ENCODE data around the gene DLL4. TPM values are rescaled to one million over a fixed set of nuclear protein-coding genes. Genes with fewer than 3 reads are reported as not detected.

The DLL4 gene
- total and polyA plus RNA-seq, 10 of the 15 experiments (the other 5 are each of a cell fraction or from before 2014, with no cell fraction given) = 0.04 to 0.16 (median 0.09) TPM; not detected in 6

DNA sequence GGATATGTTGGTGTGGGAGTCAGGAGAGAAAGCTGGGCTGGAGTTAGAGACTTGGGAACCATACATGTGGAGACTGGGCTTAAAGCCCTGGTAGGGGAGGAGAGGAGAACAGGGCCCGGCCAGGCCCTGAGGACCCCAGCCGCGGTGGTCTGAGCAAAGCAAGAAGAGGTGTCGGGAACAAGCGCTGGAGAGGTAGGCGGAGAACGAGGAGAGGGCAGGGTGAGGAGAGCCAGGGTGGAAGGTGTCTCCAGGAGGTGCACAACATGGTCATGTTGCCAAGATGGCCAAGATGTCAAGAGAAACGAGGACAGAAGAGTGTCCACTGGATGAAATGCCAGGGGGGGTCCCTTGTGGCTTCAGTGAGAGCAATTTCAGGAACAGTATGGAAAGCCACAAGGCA is 29.6 kb downstream of the DLL4 start:
- no peaks in the 10 kb centered on the region for H4K20me1 ChIP-seq (ENCODE audit: control insufficient read depth, insufficient read depth)
- no peak overlapping the region for H3K4me3 ChIP-seq
- H3K4me1 ChIP-seq (ENCODE audit: control insufficient read depth, insufficient read depth, low read length) = no peaks in the 10 kb centered on the region
- DNase-seq (ENCODE audit: low read depth, low spot score) = no peak
- no peak overlapping the region for H3K4me2 ChIP-seq (ENCODE audit: control insufficient read depth, insufficient read depth)
- no peaks in the 10 kb centered on the region for H3K9me3 ChIP-seq (replicated peaks; ENCODE audit: control insufficient read depth, insufficient read depth, low read length)
- in situ Hi-C loops (cut with MboI) (no loop called here), intact Hi-C loops (cut with micrococcal nuclease; ENCODE audit: unreplicated experiment) (no loop called here)
- no peaks in the 10 kb centered on the region for H3K27me3 ChIP-seq (replicated peaks in 1 of 2; ENCODE audit: control insufficient read depth in 2 of 2, insufficient read depth in 2 of 2, low read length in 1 of 2)
- ChIA-PET RAD21 (ENCODE audit: unreplicated experiment) (no interaction called here), SMC1A (ENCODE audit: uncharacterized antibody, unreplicated experiment) (no interaction called here), POLR2A (interaction anchor here (0.6 kb wide), 1 partner anchor 141 kb away, joined by 4 read pairs; no protein-coding TSS in a partner anchor), CTCF (no interaction called here)
- BruUV-seq (replicated peaks) = no TSS peak
- no peaks in the 10 kb centered on the region for H3K79me2 ChIP-seq (ENCODE audit: control insufficient read depth, insufficient read depth, low read length)
- TF ChIP-seq TARDBP (IDR thresholded peaks at IDR 0.05; ENCODE audit: borderline replicate concordance) (no peak), WRNIP1 (IDR thresholded peaks at IDR 0.05; ENCODE audit: borderline replicate concordance, low read depth, low read length) (no peak), CEBPB (IDR thresholded peaks at IDR 0.05; ENCODE audit: borderline replicate concordance in 1 of 2, low read depth in 2 of 2, low read length in 2 of 2) (no peak), NBN (IDR thresholded peaks at IDR 0.05) (no peak), POU2F2 (IDR thresholded peaks at IDR 0.05; ENCODE audit: borderline replicate concordance, low read depth, low read length) (no peak), RB1 (IDR thresholded peaks at IDR 0.05; ENCODE audit: borderline replicate concordance) (no peak), SIN3A (IDR thresholded peaks at IDR 0.05; ENCODE audit: low read depth, low read length) (no peak), TCF7 (IDR thresholded peaks at IDR 0.05; ENCODE audit: borderline replicate concordance) (no peak), PAX8 (IDR thresholded peaks at IDR 0.05) (no peak)
- TF ChIP-seq, protein P1, sequence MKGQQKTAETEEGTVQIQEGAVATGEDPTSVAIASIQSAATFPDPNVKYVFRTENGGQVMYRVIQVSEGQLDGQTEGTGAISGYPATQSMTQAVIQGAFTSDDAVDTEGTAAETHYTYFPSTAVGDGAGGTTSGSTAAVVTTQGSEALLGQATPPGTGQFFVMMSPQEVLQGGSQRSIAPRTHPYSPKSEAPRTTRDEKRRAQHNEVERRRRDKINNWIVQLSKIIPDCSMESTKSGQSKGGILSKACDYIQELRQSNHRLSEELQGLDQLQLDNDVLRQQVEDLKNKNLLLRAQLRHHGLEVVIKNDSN (IDR thresholded peaks at IDR 0.05; ENCODE audit: borderline replicate concordance, extremely low read length, insufficient read depth, low read depth, low read length) = no peak
- TF ChIP-seq, protein P2, sequence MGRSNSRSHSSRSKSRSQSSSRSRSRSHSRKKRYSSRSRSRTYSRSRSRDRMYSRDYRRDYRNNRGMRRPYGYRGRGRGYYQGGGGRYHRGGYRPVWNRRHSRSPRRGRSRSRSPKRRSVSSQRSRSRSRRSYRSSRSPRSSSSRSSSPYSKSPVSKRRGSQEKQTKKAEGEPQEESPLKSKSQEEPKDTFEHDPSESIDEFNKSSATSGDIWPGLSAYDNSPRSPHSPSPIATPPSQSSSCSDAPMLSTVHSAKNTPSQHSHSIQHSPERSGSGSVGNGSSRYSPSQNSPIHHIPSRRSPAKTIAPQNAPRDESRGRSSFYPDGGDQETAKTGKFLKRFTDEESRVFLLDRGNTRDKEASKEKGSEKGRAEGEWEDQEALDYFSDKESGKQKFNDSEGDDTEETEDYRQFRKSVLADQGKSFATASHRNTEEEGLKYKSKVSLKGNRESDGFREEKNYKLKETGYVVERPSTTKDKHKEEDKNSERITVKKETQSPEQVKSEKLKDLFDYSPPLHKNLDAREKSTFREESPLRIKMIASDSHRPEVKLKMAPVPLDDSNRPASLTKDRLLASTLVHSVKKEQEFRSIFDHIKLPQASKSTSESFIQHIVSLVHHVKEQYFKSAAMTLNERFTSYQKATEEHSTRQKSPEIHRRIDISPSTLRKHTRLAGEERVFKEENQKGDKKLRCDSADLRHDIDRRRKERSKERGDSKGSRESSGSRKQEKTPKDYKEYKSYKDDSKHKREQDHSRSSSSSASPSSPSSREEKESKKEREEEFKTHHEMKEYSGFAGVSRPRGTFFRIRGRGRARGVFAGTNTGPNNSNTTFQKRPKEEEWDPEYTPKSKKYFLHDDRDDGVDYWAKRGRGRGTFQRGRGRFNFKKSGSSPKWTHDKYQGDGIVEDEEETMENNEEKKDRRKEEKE (IDR thresholded peaks at IDR 0.05) = no peak
- 78% methylated on average over 8 of the region's 8 CpGs for WGBS (ENCODE audit: insufficient coverage, insufficient replicate concordance, low lambda C conversion rate, missing lambda C conversion rate)
- no peak overlapping the region for H3K27ac ChIP-seq (ENCODE audit: control insufficient read depth, insufficient read depth)
- H2AFZ ChIP-seq (ENCODE audit: control insufficient read depth, low read depth, low read length) = no peak overlapping the region
- no peaks in the 10 kb centered on the region for H3K36me3 ChIP-seq (ENCODE audit: control insufficient read depth in 2 of 2, insufficient read depth in 2 of 2, low read length in 1 of 2)
- no peak for FAIRE-seq
- no peak overlapping the region for H3K9ac ChIP-seq (ENCODE audit: control insufficient read depth, insufficient read depth, low read length)
- ATAC-seq = no peak

All from GM12878 (cell line).